Measurements from ENCODE around the gene CASP10. TPM values are rescaled to one million over a fixed set of nuclear protein-coding genes. Genes with fewer than 3 reads are reported as not detected.
A peak's percentile ranks its signal among the peaks of the same experiment; 100 is the strongest.

The CASP10 gene
- total RNA-seq, 3 donors from 2014 or later: 5.7 to 13.1 (median 9.6) TPM

GRCh38 chr2:201261906-201262305 is 79.0 kb downstream of the CASP10 start:
- DNase-seq (ENCODE audit: low spot score in 2 of 2): no peak
- Histone ChIP-seq H3K27me3 (no peaks in the 10 kb centered on the region), H3K4me1 (no peaks in the 10 kb centered on the region), H3K9me3 (no peaks in the 10 kb centered on the region), H3K4me3 (peak overlapping the region in 2 of 3 donors; percentile 17 to 28), H3K36me3 (no peaks in the 10 kb centered on the region), H3K27ac (no peak overlapping the region)
- intact Hi-C loops (cut with DNase I; ENCODE audit: low total_unique reads): no loop called here
- TF ChIP-seq POLR2A (IDR thresholded peaks at IDR 0.05) (no peak), POLR2AphosphoS5 (IDR thresholded peaks at IDR 0.05) (no peak), CTCF (IDR thresholded peaks at IDR 0.05) (no peak)

- H3K4me1 ChIP-seq: no peaks in the 10 kb centered on the region
- no peak overlapping the region for H3K27ac ChIP-seq
- no peak for DNase-seq (ENCODE audit: low spot score in 2 of 2)
- intact Hi-C loops (cut with DNase I; ENCODE audit: low total_unique reads): no loop called here
- no peaks in the 10 kb centered on the region for H3K36me3 ChIP-seq
- H3K27me3 ChIP-seq: no peaks in the 10 kb centered on the region
- H3K4me3 ChIP-seq: no peak overlapping the region
- no peaks in the 10 kb centered on the region for H3K9me3 ChIP-seq
- no peak for TF ChIP-seq CTCF (IDR thresholded peaks at IDR 0.05)
- no peak for TF ChIP-seq POLR2AphosphoS5 (IDR thresholded peaks at IDR 0.05)
- TF ChIP-seq POLR2A (IDR thresholded peaks at IDR 0.05): no peak
These were observed 79.8 kb downstream of the CASP10 start for GRCh38 chr2:201262718-201263117.

- no peak for TF ChIP-seq POLR2AphosphoS5 (IDR thresholded peaks at IDR 0.05)
- no peak for TF ChIP-seq POLR2A (IDR thresholded peaks at IDR 0.05)
- no peak for TF ChIP-seq CTCF (IDR thresholded peaks at IDR 0.05)
These were observed 80.8 kb downstream of the CASP10 start for GRCh38 chr2:201263779-201264178.

GRCh38 chr2:201264472-201265173 is 81.7 kb downstream of the CASP10 start:
- Histone ChIP-seq H3K27me3 (no peaks in the 10 kb centered on the region), H3K9me3 (no peaks in the 10 kb centered on the region), H3K4me3 (no peak overlapping the region), H3K27ac (no peak overlapping the region), H3K36me3 (no peaks in the 10 kb centered on the region), H3K4me1 (no peaks in the 10 kb centered on the region)
- TF ChIP-seq CTCF (IDR thresholded peaks at IDR 0.05) (no peak), POLR2A (IDR thresholded peaks at IDR 0.05) (no peak), POLR2AphosphoS5 (IDR thresholded peaks at IDR 0.05) (no peak)
- intact Hi-C loops (cut with DNase I; ENCODE audit: low total_unique reads): no loop called here
- no peak for DNase-seq (ENCODE audit: low spot score in 2 of 2)

More at GRCh38 chr2:201263779-201264178, 80.8 kb downstream of the CASP10 start:
- intact Hi-C loops (cut with DNase I; ENCODE audit: low total_unique reads): no loop called here
- H3K4me1 ChIP-seq: no peaks in the 10 kb centered on the region
- no peaks in the 10 kb centered on the region for H3K27me3 ChIP-seq
- no peaks in the 10 kb centered on the region for H3K9me3 ChIP-seq
- no peak overlapping the region for H3K4me3 ChIP-seq
- no peak overlapping the region for H3K27ac ChIP-seq
- no peak for DNase-seq (ENCODE audit: low spot score in 2 of 2)
- no peaks in the 10 kb centered on the region for H3K36me3 ChIP-seq

- Histone ChIP-seq H3K36me3 (no peaks in the 10 kb centered on the region), H3K9me3 (no peaks in the 10 kb centered on the region), H3K27ac (no peak overlapping the region), H3K4me1 (no peaks in the 10 kb centered on the region), H3K4me3 (no peak overlapping the region), H3K27me3 (no peaks in the 10 kb centered on the region)
- TF ChIP-seq CTCF (IDR thresholded peaks at IDR 0.05): no peak
- TF ChIP-seq POLR2A (IDR thresholded peaks at IDR 0.05): no peak
- TF ChIP-seq POLR2AphosphoS5 (IDR thresholded peaks at IDR 0.05): no peak
- intact Hi-C loops (cut with DNase I; ENCODE audit: low total_unique reads): no loop called here
- no peak for DNase-seq (ENCODE audit: low spot score in 2 of 2)
These were observed 83.7 kb downstream of the CASP10 start for GRCh38 chr2:201266629-201267028.

All from breast epithelium (tissue), 4 donors.